Endodermal cell (in vitro differentiated cells): ENCODE data around the gene CABP1. TPM values are rescaled to one million over a fixed set of nuclear protein-coding genes. Genes with fewer than 3 reads are reported as not detected.

Source experiments
- DNase-seq: peaks from one replicate; pipeline ENCODE4 v3.0.0-alpha.2; 2017
- H3K27ac ChIP-seq: 2 replicates; pipeline ENCODE4 v1.5.1; 2013; ENCODE audit warnings: mild to moderate bottlenecking, low read depth, low read length, moderate library complexity
- H3K27me3 ChIP-seq: 2 replicates; pipeline ENCODE4 v1.6.1; 2013; ENCODE audit warnings: mild to moderate bottlenecking, low read length, moderate library complexity; ENCODE audit not compliant: insufficient read depth, control insufficient read depth, poor library complexity, severe bottlenecking
- H3K36me3 ChIP-seq: 2 replicates; pipeline ENCODE4 v1.7.0; 2013; ENCODE audit warnings: mild to moderate bottlenecking, low read length, moderate library complexity; ENCODE audit not compliant: control insufficient read depth, insufficient read depth
- H3K4me1 ChIP-seq: one replicate; pipeline ENCODE4 v1.7.0; 2013; ENCODE audit warnings: low read length; ENCODE audit not compliant: control insufficient read depth, insufficient read depth
- H3K4me3 ChIP-seq: 2 replicates; pipeline ENCODE4 v1.5.1; 2013; ENCODE audit warnings: mild to moderate bottlenecking, low read length, moderate library complexity
- H3K9ac ChIP-seq: 2 replicates; pipeline ENCODE4 v1.6.1; 2013; ENCODE audit warnings: mild to moderate bottlenecking, low read length, moderate library complexity; ENCODE audit not compliant: poor library complexity, severe bottlenecking; ENCODE audit errors: extremely low read depth
- H3K9me3 ChIP-seq: 2 replicates; pipeline ENCODE4 v1.6.1; 2013; ENCODE audit warnings: mild to moderate bottlenecking, low read length, moderate library complexity; ENCODE audit not compliant: control insufficient read depth
- H3K27ac Mint-ChIP-seq: 2 replicates; pipeline ENCODE4 v1.8.0; 2020; ENCODE audit warnings: mixed read lengths
- H3K27me3 Mint-ChIP-seq: 2 replicates; pipeline ENCODE4 v1.8.0; 2021; ENCODE audit warnings: mild to moderate bottlenecking, mixed read lengths; ENCODE audit not compliant: insufficient read depth
- H3K36me3 Mint-ChIP-seq: 2 replicates; pipeline ENCODE4 v1.8.0; 2020; ENCODE audit warnings: low read depth, mixed read lengths
- H3K4me1 Mint-ChIP-seq: 2 replicates; pipeline ENCODE4 v1.8.0; 2020; ENCODE audit warnings: mixed read lengths
- H3K4me3 Mint-ChIP-seq: 2 replicates; pipeline ENCODE4 v1.8.0; 2020; ENCODE audit warnings: mild to moderate bottlenecking, moderate library complexity, mixed read lengths
- H3K9me3 Mint-ChIP-seq: 2 replicates; pipeline ENCODE4 v1.8.0; 2020; ENCODE audit warnings: mild to moderate bottlenecking, mixed read lengths
- WGBS, 2 experiments: methylation state at CpG; one replicate each; pipeline versions ENCODE4 v1.1.5 to v1.1.7; 2013; ENCODE audit warnings: missing lambda C conversion rate in 2 of 2, mixed read lengths in 1 of 2; ENCODE audit not compliant: insufficient coverage in 1 of 2, insufficient read length in 1 of 2; 5-methylcytosine and 5-hydroxymethylcytosine counted together
- total RNA-seq, 2 donors: library from RNA; stranded (reverse); fragmentation: NEBNext Ultra II Directional in 1 of 2; extraction: Animal tissue kit (Norgen Biotek cat#: 25700) in 1 of 2; gene quantifications; 2 replicates in 1 of 2; 3 replicates in 1 of 2; pipeline ENCODE4 v1.2.1, GENCODE V29; 2021
- TF ChIP-seq, protein P1 (sequence below): fragments of 200-600 bp; sonication (generic); conservative IDR thresholded peaks from 2 replicates; pipeline ENCODE4 v1.5.0; 2021; ENCODE audit warnings: antibody characterized with exemption, mild to moderate bottlenecking

Gene CABP1
- total RNA-seq, 2 donors from 2014 or later: 0.29 to 0.86 TPM

DNA sequence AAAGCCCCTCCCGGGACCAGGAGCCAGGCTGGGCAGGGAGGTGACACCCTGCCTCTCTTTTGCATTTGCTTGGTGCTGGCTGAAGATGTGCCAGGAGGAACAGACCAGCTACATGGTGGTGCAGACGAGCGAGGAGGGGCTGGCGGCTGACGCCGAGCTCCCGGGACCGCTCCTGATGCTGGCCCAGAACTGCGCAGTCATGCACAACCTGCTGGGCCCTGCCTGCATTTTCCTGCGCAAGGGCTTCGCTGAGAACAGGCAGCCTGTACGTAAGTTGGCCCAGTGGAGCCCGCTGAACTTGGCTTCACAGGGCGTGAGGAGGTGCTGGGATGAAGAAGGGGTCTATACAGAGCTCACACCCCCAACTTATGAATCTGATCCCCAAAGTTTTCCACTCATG, 15.6 kb downstream of the CABP1 start:
- TF ChIP-seq, protein P1, sequence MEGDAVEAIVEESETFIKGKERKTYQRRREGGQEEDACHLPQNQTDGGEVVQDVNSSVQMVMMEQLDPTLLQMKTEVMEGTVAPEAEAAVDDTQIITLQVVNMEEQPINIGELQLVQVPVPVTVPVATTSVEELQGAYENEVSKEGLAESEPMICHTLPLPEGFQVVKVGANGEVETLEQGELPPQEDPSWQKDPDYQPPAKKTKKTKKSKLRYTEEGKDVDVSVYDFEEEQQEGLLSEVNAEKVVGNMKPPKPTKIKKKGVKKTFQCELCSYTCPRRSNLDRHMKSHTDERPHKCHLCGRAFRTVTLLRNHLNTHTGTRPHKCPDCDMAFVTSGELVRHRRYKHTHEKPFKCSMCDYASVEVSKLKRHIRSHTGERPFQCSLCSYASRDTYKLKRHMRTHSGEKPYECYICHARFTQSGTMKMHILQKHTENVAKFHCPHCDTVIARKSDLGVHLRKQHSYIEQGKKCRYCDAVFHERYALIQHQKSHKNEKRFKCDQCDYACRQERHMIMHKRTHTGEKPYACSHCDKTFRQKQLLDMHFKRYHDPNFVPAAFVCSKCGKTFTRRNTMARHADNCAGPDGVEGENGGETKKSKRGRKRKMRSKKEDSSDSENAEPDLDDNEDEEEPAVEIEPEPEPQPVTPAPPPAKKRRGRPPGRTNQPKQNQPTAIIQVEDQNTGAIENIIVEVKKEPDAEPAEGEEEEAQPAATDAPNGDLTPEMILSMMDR: no peak
- H3K4me3 ChIP-seq: no peak overlapping the region
- H3K27me3 ChIP-seq: peaks cover under 1% of the 10 kb centered on the region
- no peaks in the 10 kb centered on the region for H3K9me3 Mint-ChIP-seq
- H3K9ac ChIP-seq: no peak overlapping the region
- 96 to 98% methylated on average over 12 to 14 of the region's 14 CpGs for WGBS, 2 experiments
- no peaks in the 10 kb centered on the region for H3K9me3 ChIP-seq
- peaks cover 2% of the 10 kb centered on the region for H3K27me3 Mint-ChIP-seq
- DNase-seq: no peak
- no peak overlapping the region for H3K27ac Mint-ChIP-seq
- H3K36me3 Mint-ChIP-seq: no peaks in the 10 kb centered on the region
- H3K4me3 Mint-ChIP-seq: no peak overlapping the region
- no peaks in the 10 kb centered on the region for H3K4me1 ChIP-seq
- H3K27ac ChIP-seq: no peak overlapping the region
- H3K36me3 ChIP-seq: no peaks in the 10 kb centered on the region
- H3K4me1 Mint-ChIP-seq: peaks cover 5% of the 10 kb centered on the region

GRCh38 chr12:120658286-120659150, 18.1 kb downstream of the CABP1 start:
- Histone ChIP-seq H3K27ac (no peak overlapping the region), H3K9ac (no peak overlapping the region), H3K4me3 (no peak overlapping the region), H3K36me3 (no peaks in the 10 kb centered on the region), H3K9me3 (no peaks in the 10 kb centered on the region), H3K4me1 (no peaks in the 10 kb centered on the region), H3K27me3 (no peaks in the 10 kb centered on the region)
- no peaks in the 10 kb centered on the region for H3K36me3 Mint-ChIP-seq
- no peak for DNase-seq
- TF ChIP-seq, protein P1: no peak
- H3K4me3 Mint-ChIP-seq: no peak overlapping the region
- H3K9me3 Mint-ChIP-seq: no peaks in the 10 kb centered on the region
- H3K27me3 Mint-ChIP-seq: no peaks in the 10 kb centered on the region
- no peaks in the 10 kb centered on the region for H3K4me1 Mint-ChIP-seq
- H3K27ac Mint-ChIP-seq: no peak overlapping the region
- WGBS, 2 experiments: 92 to 95% methylated on average over 17 to 22 of the region's 22 CpGs

DNA sequence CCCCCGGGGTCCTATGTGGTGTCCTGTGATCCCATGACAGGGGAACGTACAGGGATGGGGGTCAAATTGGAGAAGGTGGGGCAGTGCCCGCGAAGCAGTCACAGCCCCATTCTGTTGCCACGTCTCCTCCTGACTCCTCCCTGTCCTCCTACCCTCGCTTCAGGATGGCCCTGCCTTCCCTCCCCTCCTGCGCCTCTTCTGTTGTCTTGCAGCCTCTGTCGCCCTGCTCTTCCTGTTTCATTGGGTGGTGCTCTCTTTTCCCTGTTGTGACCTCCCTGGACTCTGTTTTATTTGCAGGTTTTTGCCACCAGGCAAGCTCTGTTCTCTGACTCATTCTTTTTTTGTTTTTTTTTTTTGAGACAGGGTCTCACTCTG, 18.7 kb downstream of the CABP1 start:
- Histone ChIP-seq H3K9ac (no peak overlapping the region), H3K9me3 (no peaks in the 10 kb centered on the region), H3K27me3 (no peaks in the 10 kb centered on the region), H3K4me1 (no peaks in the 10 kb centered on the region), H3K4me3 (no peak overlapping the region), H3K36me3 (no peaks in the 10 kb centered on the region), H3K27ac (no peak overlapping the region)
- no peaks in the 10 kb centered on the region for H3K27me3 Mint-ChIP-seq
- no peaks in the 10 kb centered on the region for H3K36me3 Mint-ChIP-seq
- TF ChIP-seq, protein P1: no peak
- no peak overlapping the region for H3K27ac Mint-ChIP-seq
- no peak overlapping the region for H3K4me3 Mint-ChIP-seq
- no peak for DNase-seq
- 83 to 84% methylated on average over 6 to 8 of the region's 8 CpGs for WGBS, 2 experiments
- H3K4me1 Mint-ChIP-seq: no peaks in the 10 kb centered on the region
- no peaks in the 10 kb centered on the region for H3K9me3 Mint-ChIP-seq
